ENCODE results near the gene SH3BP4.

- TF ChIP-seq REST (IDR thresholded peaks at IDR 0.05; ENCODE audit: insufficient read depth in 1 of 2, low read depth in 2 of 2, low read length in 2 of 2), result no peak
- TF ChIP-seq SIN3A (IDR thresholded peaks at IDR 0.05; ENCODE audit: borderline replicate concordance, insufficient read depth, low read length), result no peak
- no peak for TF ChIP-seq FOXP2 (optimal IDR thresholded peaks at IDR 0.05; ENCODE audit: borderline replicate concordance, extremely low read depth, extremely low read length, insufficient read depth)
- no peak for TF ChIP-seq POLR2AphosphoS5 (IDR thresholded peaks at IDR 0.05; ENCODE audit: low read depth, low read length)
These were observed 73.3 kb downstream of the SH3BP4 start for GRCh38 chr2:235024931-235025773.
